ENCODE results near the gene PPP1R1C. TPM values are rescaled to one million over a fixed set of nuclear protein-coding genes. Genes with fewer than 3 reads are reported as not detected.

Gene PPP1R1C
- total RNA-seq, 4 donors from 2014 or later, result not detected

- H3K9me3 ChIP-seq, result no peaks in the 10 kb centered on the region
- no peak overlapping the region for H3K27ac ChIP-seq
- peaks cover 0 to 5% of the 10 kb centered on the region in 2 donors for H3K4me1 ChIP-seq
- H3K27me3 ChIP-seq, result no peaks in the 10 kb centered on the region
- H3K36me3 ChIP-seq, result no peaks in the 10 kb centered on the region
- in situ Hi-C loops (cut with MboI; ENCODE audit: low sequenced_read_pairs in 4 of 4), result no loop called here
- no peak for TF ChIP-seq CTCF (IDR thresholded peaks at IDR 0.05 in 4 of 5, conservative IDR thresholded peaks at IDR 0.05 in 1 of 5)
- TF ChIP-seq POLR2A (IDR thresholded peaks at IDR 0.05), result no peak
- DNase-seq (no peak), ATAC-seq (no peak)
- intact Hi-C loops (cut with DNase I; ENCODE audit: low total_unique reads), result no loop called here
- H3K4me3 ChIP-seq, result no peak overlapping the region
Observed at GRCh38 chr2:182164686-182165085, 179.0 kb downstream of the PPP1R1C start.

GRCh38 chr2:182165202-182165601, 179.5 kb downstream of the PPP1R1C start:
- Histone ChIP-seq H3K4me3 (no peak overlapping the region), H3K27me3 (no peaks in the 10 kb centered on the region), H3K27ac (no peak overlapping the region), H3K36me3 (no peaks in the 10 kb centered on the region), H3K9me3 (no peaks in the 10 kb centered on the region), H3K4me1 (peaks cover 0 to 5% of the 10 kb centered on the region in 2 donors)
- in situ Hi-C loops (cut with MboI; ENCODE audit: low sequenced_read_pairs in 4 of 4), result no loop called here
- no peak for TF ChIP-seq POLR2A (IDR thresholded peaks at IDR 0.05)
- no peak for TF ChIP-seq CTCF (IDR thresholded peaks at IDR 0.05 in 4 of 5, conservative IDR thresholded peaks at IDR 0.05 in 1 of 5)
- intact Hi-C loops (cut with DNase I; ENCODE audit: low total_unique reads), result no loop called here
- ATAC-seq (no peak), DNase-seq (no peak)

GRCh38 chr2:182166406-182166805, 180.8 kb downstream of the PPP1R1C start:
- no peaks in the 10 kb centered on the region for H3K27me3 ChIP-seq
- peaks cover 0 to 5% of the 10 kb centered on the region in 2 donors for H3K4me1 ChIP-seq
- H3K4me3 ChIP-seq, result no peak overlapping the region
- no peak overlapping the region for H3K27ac ChIP-seq
- no peak for DNase-seq
- no peak for ATAC-seq
- no peaks in the 10 kb centered on the region for H3K9me3 ChIP-seq
- in situ Hi-C loops (cut with MboI; ENCODE audit: low sequenced_read_pairs in 4 of 4) (no loop called here), intact Hi-C loops (cut with DNase I; ENCODE audit: low total_unique reads) (no loop called here)
- no peak for TF ChIP-seq CTCF (IDR thresholded peaks at IDR 0.05 in 4 of 5, conservative IDR thresholded peaks at IDR 0.05 in 1 of 5)
- TF ChIP-seq POLR2A (IDR thresholded peaks at IDR 0.05), result no peak
- H3K36me3 ChIP-seq, result no peaks in the 10 kb centered on the region

- no peak for ATAC-seq
- Histone ChIP-seq H3K27me3 (no peaks in the 10 kb centered on the region), H3K27ac (no peak overlapping the region), H3K4me3 (no peak overlapping the region), H3K4me1 (peaks cover 0 to 5% of the 10 kb centered on the region in 2 donors), H3K36me3 (no peaks in the 10 kb centered on the region), H3K9me3 (no peaks in the 10 kb centered on the region)
- no peak for TF ChIP-seq CTCF (IDR thresholded peaks at IDR 0.05 in 4 of 5, conservative IDR thresholded peaks at IDR 0.05 in 1 of 5)
- no peak for TF ChIP-seq POLR2A (IDR thresholded peaks at IDR 0.05)
- intact Hi-C loops (cut with DNase I; ENCODE audit: low total_unique reads) (no loop called here), in situ Hi-C loops (cut with MboI; ENCODE audit: low sequenced_read_pairs in 4 of 4) (no loop called here)
- no peak for DNase-seq
Observed at GRCh38 chr2:182166841-182167240, 181.2 kb downstream of the PPP1R1C start.

Other genes starting within 250 kb of the PPP1R1C start
- gene ITPRID2, start 94.1 kb upstream of the PPP1R1C start, total RNA-seq, result 10 to 100 TPM; 38.7 to 91.9 (median 42.5) TPM